Kidney epithelial cell (primary cell): ENCODE data around the gene FZD2. TPM values are rescaled to one million over a fixed set of nuclear protein-coding genes. Genes with fewer than 3 reads are reported as not detected.
"Not testable (repeated sequence)": the region's sequence is repeated elsewhere in the genome, so short reads cannot be mapped to it uniquely, and the experiment has no call there.

ENCODE experiments used
- DNase-seq: peaks from one replicate; pipeline ENCODE4 v3.0.0-alpha.2; 2010; ENCODE audit warnings: low read depth
- H3K27me3 ChIP-seq: 2 replicates; pipeline ENCODE4 v1.6.0; 2011; ENCODE audit warnings: low read length; ENCODE audit not compliant: control insufficient read depth, insufficient read depth
- H3K36me3 ChIP-seq: 2 replicates; pipeline ENCODE4 v1.5.1; 2011; ENCODE audit warnings: low read length; ENCODE audit not compliant: control insufficient read depth, insufficient read depth
- H3K4me3 ChIP-seq: 2 replicates; pipeline ENCODE4 v1.5.1; 2011; ENCODE audit warnings: low read depth, mild to moderate bottlenecking, control low read depth, low read length
- total RNA-seq: library from RNA; depleted of rRNA; stranded (reverse); fragments of >200 nt; gene quantifications from 2 replicates; pipeline ENCODE4 v1.2.3, GENCODE V29; 2015
- TF ChIP-seq, protein P1 (sequence below): IDR thresholded peaks from 2 replicates; pipeline ENCODE4 v1.5.1; 2011; ENCODE audit warnings: mild to moderate bottlenecking, moderate library complexity, low read length, control low read depth, inconsistent platforms; ENCODE audit not compliant: insufficient read depth, poor library complexity, severe bottlenecking

FZD2 gene
- total RNA-seq, 1 donor from 2014 or later = 8.1 TPM

- TF ChIP-seq, protein P1, sequence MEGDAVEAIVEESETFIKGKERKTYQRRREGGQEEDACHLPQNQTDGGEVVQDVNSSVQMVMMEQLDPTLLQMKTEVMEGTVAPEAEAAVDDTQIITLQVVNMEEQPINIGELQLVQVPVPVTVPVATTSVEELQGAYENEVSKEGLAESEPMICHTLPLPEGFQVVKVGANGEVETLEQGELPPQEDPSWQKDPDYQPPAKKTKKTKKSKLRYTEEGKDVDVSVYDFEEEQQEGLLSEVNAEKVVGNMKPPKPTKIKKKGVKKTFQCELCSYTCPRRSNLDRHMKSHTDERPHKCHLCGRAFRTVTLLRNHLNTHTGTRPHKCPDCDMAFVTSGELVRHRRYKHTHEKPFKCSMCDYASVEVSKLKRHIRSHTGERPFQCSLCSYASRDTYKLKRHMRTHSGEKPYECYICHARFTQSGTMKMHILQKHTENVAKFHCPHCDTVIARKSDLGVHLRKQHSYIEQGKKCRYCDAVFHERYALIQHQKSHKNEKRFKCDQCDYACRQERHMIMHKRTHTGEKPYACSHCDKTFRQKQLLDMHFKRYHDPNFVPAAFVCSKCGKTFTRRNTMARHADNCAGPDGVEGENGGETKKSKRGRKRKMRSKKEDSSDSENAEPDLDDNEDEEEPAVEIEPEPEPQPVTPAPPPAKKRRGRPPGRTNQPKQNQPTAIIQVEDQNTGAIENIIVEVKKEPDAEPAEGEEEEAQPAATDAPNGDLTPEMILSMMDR = no peak
- no peak for DNase-seq
- no peaks in the 10 kb centered on the region for H3K36me3 ChIP-seq
- no peaks in the 10 kb centered on the region for H3K27me3 ChIP-seq
- H3K4me3 ChIP-seq = peak overlapping the region; percentile 11
Observed at GRCh38 chr17:44559634-44560554, 2.6 kb downstream of the FZD2 start.

GRCh38 chr17:44561237-44561623 is 3.9 kb downstream of the FZD2 start:
- no peaks in the 10 kb centered on the region for H3K36me3 ChIP-seq
- no peak for DNase-seq
- H3K27me3 ChIP-seq = no peaks in the 10 kb centered on the region
- TF ChIP-seq, protein P1 = no peak
- H3K4me3 ChIP-seq = no peak overlapping the region

DNA sequence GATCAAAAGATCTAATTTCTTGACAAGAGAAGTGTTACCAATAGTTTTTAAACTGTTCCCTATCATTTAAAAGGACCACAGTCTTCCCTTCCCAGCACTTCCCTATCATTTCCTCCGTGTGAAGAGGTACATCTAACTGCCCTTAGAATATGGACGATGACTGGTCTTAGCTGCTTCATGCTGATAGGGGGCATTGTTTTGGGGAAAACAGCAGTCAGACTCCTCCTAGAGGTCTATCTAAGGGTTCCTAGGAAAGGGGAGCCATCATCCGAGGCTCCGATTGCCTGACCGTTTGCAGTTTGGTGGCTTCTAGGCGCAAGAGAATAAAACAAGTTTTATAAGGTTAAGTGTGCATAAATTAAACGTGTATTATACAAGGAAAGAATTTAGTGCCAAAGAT is 7.1 kb downstream of the FZD2 start:
- Histone ChIP-seq H3K27me3 (no peaks in the 10 kb centered on the region), H3K36me3 (no peaks in the 10 kb centered on the region), H3K4me3 (no peak overlapping the region)
- TF ChIP-seq, protein P1 = no peak
- no peak for DNase-seq

GRCh38 chr17:44565866-44566443 is 8.7 kb downstream of the FZD2 start:
- TF ChIP-seq, protein P1 = peak; percentile 37
- Histone ChIP-seq H3K27me3 (no peaks in the 10 kb centered on the region), H3K36me3 (no peaks in the 10 kb centered on the region), H3K4me3 (no peak overlapping the region)
- no peak for DNase-seq

GRCh38 chr17:44568311-44568944 is 11.1 kb downstream of the FZD2 start:
- not testable (repeated sequence) for H3K27me3 ChIP-seq, H3K36me3 ChIP-seq, H3K4me3 ChIP-seq, DNase-seq
